ENCODE measurements around the gene SLC20A1. TPM values are rescaled to one million over a fixed set of nuclear protein-coding genes. Genes with fewer than 3 reads are reported as not detected.

Gene SLC20A1
- total and polyA plus RNA-seq, 2 of the 4 experiments (the other 2 are of a cell fraction) = 93.6 to 94.1 TPM

GRCh38 chr2:112699984-112700667 is 54.4 kb downstream of the SLC20A1 start:
- H3K14ac ChIP-seq (replicated peaks; ENCODE audit: low read depth, low read length) = no peak overlapping the region
- BruUV-seq (replicated peaks) = no TSS peak
- H2AK5ac ChIP-seq (ENCODE audit: low read depth, low read length) = no peak overlapping the region
- no peak overlapping the region for H2AFZ ChIP-seq (replicated peaks; ENCODE audit: low read length, poor library complexity)
- no peaks in the 10 kb centered on the region for H3K36me3 ChIP-seq (ENCODE audit: control insufficient read depth, insufficient read depth, low read length)
- H2BK5ac ChIP-seq (ENCODE audit: low read depth, low read length, poor library complexity, severe bottlenecking) = no peak overlapping the region
- DNase-seq (no peak), ATAC-seq (ENCODE audit: low read depth) (no peak)
- in situ Hi-C loops (cut with MboI; ENCODE audit: low sequenced_read_pairs) = no loop called here
- H3K27me3 ChIP-seq (ENCODE audit: control insufficient read depth, insufficient read depth, low read length) = no peaks in the 10 kb centered on the region
- no peak overlapping the region for H3K4me3 ChIP-seq (ENCODE audit: insufficient read depth, low read depth, low read length)
- POLR2A ChIA-PET (ENCODE audit: unreplicated experiment) = no interaction called here
- no CpG with 5 or more reads among the region's 3 CpGs for WGBS, 2 experiments (ENCODE audit: extremely low coverage in 2 of 2, insufficient read length in 1 of 2)
- no peak overlapping the region for H3K23ac ChIP-seq (ENCODE audit: low read depth, low read length)
- H3K9me1 ChIP-seq (ENCODE audit: insufficient read depth, low read length) = no peaks in the 10 kb centered on the region
- no peak overlapping the region for H3K9ac ChIP-seq (ENCODE audit: low read depth, low read length)
- H2BK120ac ChIP-seq (ENCODE audit: low read depth, low read length) = no peak overlapping the region
- intact Hi-C loops (cut with micrococcal nuclease) = no loop called here
- no peak overlapping the region for H3K56ac ChIP-seq (ENCODE audit: extremely low read depth, insufficient read depth, low read length)
- dilution Hi-C loops (cut with HindIII; ENCODE audit: low sequenced_read_pairs, unreplicated experiment) = no loop called here
- H3K27ac ChIP-seq (ENCODE audit: insufficient read depth, low read length) = no peak overlapping the region
- H3K9me3 ChIP-seq (ENCODE audit: control insufficient read depth, insufficient read depth, low read length) = no peaks in the 10 kb centered on the region
- H2BK20ac ChIP-seq (ENCODE audit: low read depth, low read length) = no peak overlapping the region
- H2BK15ac ChIP-seq (ENCODE audit: low read depth, low read length) = no peak overlapping the region
- no peak overlapping the region for H3K4me2 ChIP-seq (ENCODE audit: low read depth, low read length)
- H4K8ac ChIP-seq (ENCODE audit: low read depth in 2 of 2, low read length in 2 of 2) = no peak overlapping the region
- no peaks in the 10 kb centered on the region for H4K20me1 ChIP-seq (ENCODE audit: insufficient read depth, low read length)
- no peaks in the 10 kb centered on the region for H3K79me1 ChIP-seq (ENCODE audit: low read depth in 1 of 2, low read length in 2 of 2)
- no peak overlapping the region for H2AK9ac ChIP-seq (replicated peaks; ENCODE audit: low read depth, low read length, poor library complexity)
- no peak overlapping the region for H4K91ac ChIP-seq (ENCODE audit: insufficient read depth, low read depth, low read length)
- no peaks in the 10 kb centered on the region for H3K4me1 ChIP-seq (ENCODE audit: control insufficient read depth, insufficient read depth, low read length)
- CTCF ChIA-PET = interaction anchor here (0.8 to 1.3 kb wide), 2 partner anchors 15 to 50 kb away, joined by 3 read pairs; no protein-coding TSS in a partner anchor
- no peak overlapping the region for H3K18ac ChIP-seq (ENCODE audit: low read depth, low read length)
- H3K4ac ChIP-seq (ENCODE audit: low read depth, low read length) = no peak overlapping the region
- H4K5ac ChIP-seq (ENCODE audit: low read depth, low read length) = no peak overlapping the region
- TF ChIP-seq FOS (IDR thresholded peaks at IDR 0.05; ENCODE audit: low read depth, low read length) (no peak), RAD21 (IDR thresholded peaks at IDR 0.05; ENCODE audit: low read length) (no peak), RFX5 (IDR thresholded peaks at IDR 0.05; ENCODE audit: low read depth, low read length) (no peak), CTCF (conservative IDR thresholded peaks at IDR 0.05; ENCODE audit: low read depth, low read length) (no peak), CHD1 (IDR thresholded peaks at IDR 0.05; ENCODE audit: low read depth, low read length) (no peak), MAZ (IDR thresholded peaks at IDR 0.05; ENCODE audit: borderline replicate concordance, low read depth, low read length) (no peak), MAFK (IDR thresholded peaks at IDR 0.05; ENCODE audit: low read depth, low read length) (no peak), MXI1 (IDR thresholded peaks at IDR 0.05; ENCODE audit: borderline replicate concordance, low read depth, low read length) (no peak), CEBPB (IDR thresholded peaks at IDR 0.05; ENCODE audit: low read depth, low read length) (no peak), POLR2A (IDR thresholded peaks at IDR 0.05; ENCODE audit: low read depth, low read length) (no peak), BHLHE40 (IDR thresholded peaks at IDR 0.05; ENCODE audit: low read depth, low read length) (no peak)
